HG03575 (cell line): ENCODE measurements around the gene KLHL35.

Experiments used
- ATAC-seq: cut with Tn5 transposase; IDR thresholded peaks from one replicate; pipeline ENCODE4 v1.9.1; 2021; ENCODE audit not compliant: unreplicated experiment, insufficient number of reproducible peaks, low FRiP score; ENCODE audit errors: extremely low read depth

Gene KLHL35

DNA sequence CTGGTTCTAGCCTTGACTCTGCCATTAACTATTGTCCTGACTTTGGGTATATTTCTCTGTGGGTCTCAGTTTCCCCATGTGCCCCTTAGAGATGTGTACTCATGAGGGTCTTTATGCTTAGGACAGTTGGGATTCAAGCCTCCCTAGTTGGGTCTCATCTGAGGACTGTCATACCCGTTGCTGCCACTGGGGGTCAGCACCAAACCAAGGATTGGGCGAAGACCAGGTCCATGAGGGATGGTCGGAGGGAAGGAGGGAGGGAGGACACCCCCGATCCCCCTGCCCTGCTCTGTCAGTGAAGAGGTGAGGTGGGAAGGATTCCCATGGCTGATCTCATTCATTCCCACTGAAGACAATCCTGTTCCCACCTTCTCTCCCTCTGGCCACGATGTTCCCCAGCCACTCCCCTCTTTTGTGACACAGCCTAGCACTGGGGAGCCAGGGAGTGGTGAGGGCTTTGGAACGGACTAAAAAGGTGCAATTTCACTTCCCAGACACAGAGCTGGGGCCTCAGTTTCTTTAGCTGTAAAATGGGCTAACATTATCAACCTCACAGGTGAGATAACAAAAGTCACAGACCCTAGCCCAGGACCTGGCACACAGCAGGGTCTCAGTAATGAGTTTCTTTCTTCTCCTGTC is 12.4 kb upstream of the KLHL35 start:
- ATAC-seq: no peak

DNA sequence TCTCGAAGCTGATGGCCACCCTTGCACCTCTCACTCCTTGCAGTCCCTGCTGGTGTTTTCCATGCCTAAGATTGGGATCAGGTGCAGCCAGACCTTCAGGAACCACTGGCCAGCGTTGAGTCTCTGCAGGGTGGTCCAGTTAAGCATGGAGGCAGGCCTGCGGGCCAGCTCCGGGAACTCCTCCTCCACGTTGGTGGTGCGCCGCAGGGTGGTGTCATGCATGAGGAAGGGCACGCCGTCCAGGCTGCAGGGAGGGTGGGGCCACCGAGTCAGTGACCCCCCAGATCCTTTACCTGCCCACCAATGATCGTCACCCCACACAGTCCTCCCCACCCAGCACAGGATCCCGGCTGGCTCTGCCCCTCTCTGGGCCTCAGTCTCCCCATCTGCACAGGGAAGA is 10.0 kb upstream of the KLHL35 start:
- no peak for ATAC-seq

DNA sequence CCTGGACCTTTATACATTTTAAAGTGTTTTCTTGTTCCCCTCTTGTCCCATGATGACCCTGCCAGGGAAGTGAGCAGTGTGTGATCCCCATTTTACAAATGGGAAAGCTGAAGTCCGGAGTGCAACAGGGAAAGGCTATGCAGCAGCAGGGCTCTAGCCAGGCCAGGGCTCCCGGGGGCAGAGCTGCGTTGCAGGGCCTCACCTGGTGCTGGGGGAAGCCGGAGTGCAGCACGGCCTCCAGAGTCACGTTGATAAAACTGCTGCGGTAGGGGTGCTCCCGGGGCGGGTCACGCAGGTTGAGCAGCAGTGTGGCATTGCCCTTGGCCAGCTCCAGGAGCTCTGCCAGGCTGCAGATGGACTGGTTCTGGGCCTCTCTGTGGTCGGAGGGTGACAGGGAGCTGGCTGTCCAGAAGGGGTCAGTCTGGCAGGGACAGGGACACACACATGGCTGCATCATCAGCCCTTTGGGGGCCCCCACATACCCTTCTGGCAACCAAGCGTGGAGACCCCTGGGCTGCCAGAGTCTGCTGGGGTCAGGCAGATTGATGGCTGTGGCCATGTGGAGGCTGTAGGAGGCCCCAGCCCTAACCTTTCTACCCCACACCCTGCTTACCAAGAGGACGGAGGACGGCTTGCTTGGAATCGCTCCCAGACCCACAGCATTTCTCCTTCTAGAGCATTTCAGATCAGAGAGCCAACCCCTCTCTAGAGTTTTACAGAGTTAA is 9.3 kb upstream of the KLHL35 start:
- ATAC-seq: no peak

DNA sequence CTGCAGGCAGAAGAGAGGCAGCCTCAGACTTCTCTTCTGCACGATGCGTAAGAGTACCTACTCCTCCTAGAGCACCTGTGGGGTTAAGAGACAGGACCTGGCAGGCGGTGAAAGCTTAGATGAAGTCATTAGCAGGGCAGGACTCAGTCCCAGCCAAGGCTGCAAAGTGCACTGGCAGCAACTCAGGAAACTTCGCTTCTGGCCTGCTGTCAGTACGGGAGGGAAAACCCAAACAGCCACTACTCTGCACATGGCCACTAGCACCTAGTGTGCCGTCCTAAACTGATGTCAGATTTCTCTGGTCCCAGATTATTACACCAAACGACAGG is 8.8 kb upstream of the KLHL35 start:
- ATAC-seq: no peak

DNA sequence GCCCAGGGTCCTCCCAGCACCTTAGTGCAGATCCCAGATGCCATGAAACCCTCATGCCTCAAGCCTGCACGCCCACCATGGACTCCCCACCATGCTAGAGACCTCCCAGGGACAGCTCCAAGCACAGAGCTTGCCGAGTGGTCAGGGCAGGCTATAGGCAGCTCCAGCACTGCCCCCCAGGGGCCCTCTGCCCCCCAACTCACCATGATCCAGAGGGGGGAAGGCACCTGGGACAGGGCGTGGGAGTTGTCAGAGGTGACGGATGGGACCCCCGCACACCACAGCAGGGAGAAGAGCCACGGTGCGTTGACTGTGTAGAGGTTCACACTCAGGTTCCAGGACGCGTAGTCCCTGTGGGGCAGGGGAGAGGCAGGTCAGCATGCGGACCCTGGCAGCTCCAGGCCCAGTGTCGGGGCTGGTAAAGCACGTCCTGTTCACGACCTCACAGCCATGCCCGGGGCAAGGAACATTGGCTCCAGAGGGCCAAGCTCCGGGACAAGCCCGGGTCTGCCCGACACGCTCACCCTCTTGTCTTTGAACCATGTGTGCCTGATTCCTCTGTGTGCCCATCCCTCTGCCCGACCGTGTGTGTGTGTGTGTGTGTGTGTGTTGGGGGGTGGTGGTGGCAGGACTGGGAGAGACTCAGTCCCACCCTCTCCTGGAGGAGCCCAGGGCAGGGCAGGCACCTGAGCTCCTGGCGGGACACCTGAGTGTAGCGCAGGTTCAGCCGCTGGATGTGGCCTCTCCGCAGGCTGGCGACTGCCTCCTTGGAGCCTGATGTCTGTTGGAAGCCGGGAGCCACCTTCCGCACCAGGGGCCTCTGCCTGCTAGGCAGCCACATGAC is 8.2 kb upstream of the KLHL35 start:
- ATAC-seq: no peak

DNA sequence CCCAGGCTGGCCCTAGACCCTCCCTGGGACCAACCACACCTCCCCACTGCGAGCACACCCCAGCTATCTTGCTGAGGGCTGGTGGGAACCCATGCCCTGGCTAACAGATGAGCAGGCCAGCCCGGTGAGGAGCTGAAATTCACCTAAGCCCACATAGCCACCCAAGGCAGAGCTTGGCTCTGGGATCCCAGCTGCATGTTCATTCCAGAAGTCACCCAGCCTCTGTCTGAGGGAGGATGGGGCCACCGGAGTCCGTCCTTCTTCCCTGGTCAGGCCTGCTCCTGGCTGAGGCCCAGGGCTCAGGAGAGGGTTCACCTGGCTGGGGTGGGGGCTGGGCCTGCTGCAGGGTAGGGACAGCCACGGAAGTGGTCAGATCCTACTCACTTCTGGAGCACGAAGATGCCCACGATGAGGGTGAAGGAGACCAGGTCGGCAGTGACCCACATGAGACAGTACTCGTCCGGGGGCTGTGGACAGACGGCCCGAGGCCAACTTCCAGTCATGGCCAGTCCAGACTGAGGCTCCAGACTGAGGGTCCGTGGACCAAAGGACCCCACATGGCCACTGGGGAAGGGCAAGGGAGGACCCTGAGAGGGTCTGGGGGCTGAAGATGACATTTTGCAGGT is 6.6 kb upstream of the KLHL35 start:
- no peak for ATAC-seq

DNA sequence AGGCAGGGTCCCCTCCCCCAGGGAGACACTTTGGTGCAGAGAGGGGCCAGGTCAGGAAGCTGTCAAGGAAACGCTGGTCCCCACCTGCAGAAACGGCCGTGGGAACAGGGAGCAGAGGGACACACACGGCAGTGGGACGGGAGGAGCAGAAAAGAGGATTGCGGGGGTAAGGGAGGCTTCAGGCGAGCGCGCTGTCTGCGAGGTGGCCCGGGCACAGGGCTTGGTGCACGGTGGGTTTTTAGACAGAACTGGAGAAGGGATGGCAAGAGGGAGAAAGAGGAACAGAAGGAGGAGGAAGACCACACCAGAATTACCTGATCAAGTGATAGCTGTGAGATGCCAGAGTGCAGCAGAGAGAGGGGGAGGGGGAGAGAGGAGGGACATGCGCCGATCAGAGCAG is 6.0 kb upstream of the KLHL35 start:
- no peak for ATAC-seq

DNA sequence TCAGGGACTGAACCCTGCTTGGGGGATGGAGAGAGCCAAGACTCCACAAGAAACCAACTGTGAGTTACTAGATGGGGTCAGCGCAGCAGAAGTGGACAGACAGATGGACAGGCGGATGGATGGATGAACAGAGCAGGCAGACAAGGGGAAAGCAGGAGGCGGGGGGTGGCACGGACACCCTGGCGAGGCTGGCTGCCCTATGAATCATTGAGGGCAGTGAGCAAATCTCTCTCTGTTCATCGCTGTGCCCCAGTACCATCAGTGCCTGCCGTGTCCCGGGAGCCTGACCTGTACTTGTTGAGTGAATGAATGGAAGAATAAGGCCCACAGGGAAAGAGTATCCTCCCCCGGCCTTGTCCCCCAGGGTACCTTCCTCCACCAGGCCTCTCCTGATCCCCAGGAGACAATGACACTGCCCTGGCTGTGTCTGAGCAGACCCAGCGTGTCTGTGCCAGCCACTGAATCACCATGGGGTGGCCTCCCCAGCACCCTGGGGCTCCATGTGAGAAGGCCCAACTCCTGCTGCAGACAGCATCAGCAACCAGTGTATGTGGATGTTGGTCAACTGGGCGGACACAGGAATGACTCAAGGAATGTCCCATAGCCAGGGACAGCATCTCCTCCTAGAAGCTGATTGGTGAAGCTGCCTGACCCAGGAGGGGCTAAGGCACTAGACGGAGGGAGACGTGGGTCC is 5.1 kb upstream of the KLHL35 start:
- ATAC-seq: no peak

DNA sequence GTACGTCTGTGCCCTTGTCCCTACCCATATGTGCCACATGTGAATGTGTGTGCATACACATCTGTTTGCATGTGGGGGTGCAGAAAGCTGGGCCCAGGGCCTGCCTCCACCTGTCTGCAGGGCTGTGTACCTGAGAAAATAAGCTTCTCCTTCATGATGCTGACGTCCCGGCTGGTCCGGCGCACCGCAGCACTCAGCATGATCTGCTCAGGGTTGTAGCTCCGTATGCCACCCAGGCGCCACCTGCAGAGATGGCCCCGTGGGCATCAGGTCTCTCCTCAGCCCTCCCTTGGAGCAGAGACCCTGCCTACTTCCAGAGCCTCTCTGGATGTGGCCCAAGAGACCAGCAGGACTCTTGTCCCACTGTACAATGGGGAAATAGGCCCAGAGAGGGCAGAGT is 3.8 kb upstream of the KLHL35 start:
- ATAC-seq: no peak

DNA sequence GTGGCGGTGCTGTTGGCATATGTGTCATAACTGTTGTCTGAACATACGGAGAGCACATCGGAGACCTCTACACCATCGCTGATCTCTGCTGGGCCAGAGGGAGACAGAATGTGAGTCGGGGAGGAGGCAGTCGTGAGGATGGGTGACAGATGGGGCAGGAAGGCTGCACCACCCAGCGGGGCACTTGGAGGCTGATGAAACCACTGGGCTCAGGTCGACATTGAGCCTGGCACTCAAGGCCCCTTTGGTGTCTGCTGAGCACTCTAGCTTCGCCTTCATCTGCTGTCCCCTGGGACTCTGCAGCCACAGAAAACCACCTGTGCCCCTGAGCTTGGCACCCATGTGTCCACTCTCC is 2.5 kb upstream of the KLHL35 start:
- no peak for ATAC-seq

DNA sequence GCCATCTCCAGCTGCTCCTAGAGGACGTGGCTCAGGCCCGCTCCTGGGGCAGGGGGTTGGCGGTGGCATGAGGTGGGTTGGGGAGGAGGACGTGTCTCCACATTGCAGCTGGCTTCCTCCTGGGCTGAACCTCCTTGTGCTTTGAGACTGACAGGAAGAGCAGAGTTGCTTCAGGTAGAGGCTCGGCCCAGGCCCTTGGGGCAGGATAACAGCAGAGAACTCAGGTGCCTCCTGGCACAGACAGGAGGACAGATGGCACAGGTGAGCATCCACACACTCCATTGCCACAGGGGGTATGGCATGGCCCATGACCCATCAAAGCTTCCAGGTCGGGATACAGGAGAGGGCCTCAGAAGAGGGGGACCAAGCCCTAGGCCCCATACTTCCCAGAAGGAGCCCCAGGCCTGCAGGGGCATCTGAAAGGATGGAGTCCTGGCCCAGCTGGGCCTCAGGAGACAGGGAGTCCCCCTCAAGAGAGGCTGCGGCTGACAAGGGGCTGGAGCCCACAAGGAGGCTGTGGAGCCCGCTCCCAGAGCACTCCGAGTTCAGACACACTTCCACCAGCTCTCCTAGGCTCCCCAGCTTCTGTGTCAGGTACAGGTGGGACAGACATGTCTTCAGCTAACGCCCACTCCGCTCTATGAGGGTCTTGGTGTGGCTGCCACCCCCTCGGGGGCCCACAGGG is 2.0 kb upstream of the KLHL35 start:
- ATAC-seq: no peak

DNA sequence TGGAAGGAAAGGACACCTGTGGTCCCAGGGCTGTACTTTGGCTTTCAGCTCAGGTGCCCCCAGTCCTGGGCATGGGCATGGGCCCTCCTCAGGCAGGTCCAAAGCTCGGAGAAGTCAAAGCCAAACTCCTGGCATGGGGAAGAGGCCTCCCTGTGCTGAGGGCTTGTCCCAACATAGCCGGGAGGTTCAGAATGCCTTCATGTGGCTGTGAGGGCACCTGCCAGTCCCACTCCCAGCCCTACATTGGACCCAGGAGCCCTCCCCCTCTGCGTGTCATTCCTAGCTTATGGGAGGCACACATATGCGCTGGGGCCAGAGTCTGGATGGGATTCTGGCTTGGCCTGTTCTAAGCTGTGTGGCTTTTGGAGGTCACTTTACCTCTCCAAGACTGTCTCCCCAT is 1.0 kb upstream of the KLHL35 start:
- ATAC-seq: no peak

DNA sequence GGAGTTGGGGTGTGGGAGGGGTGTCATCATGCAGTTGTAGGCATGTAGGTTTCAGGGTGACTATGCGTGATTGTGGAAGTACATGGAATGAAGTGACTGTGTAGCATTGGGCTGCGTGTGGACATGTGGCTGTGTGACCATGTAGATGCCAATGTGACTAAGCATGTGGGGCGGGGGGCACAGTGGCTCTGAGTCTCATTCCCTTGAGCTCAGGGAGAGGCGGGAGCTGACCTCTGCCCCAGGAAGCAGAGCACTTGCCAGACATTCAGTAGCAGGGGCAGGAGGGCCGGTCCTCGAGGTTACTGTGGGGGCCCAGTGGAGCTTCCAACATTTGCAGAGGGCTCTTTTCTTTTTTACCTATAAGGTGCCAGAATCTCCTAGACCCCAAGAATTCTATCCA is 440 bp upstream of the KLHL35 start:
- ATAC-seq: no peak

DNA sequence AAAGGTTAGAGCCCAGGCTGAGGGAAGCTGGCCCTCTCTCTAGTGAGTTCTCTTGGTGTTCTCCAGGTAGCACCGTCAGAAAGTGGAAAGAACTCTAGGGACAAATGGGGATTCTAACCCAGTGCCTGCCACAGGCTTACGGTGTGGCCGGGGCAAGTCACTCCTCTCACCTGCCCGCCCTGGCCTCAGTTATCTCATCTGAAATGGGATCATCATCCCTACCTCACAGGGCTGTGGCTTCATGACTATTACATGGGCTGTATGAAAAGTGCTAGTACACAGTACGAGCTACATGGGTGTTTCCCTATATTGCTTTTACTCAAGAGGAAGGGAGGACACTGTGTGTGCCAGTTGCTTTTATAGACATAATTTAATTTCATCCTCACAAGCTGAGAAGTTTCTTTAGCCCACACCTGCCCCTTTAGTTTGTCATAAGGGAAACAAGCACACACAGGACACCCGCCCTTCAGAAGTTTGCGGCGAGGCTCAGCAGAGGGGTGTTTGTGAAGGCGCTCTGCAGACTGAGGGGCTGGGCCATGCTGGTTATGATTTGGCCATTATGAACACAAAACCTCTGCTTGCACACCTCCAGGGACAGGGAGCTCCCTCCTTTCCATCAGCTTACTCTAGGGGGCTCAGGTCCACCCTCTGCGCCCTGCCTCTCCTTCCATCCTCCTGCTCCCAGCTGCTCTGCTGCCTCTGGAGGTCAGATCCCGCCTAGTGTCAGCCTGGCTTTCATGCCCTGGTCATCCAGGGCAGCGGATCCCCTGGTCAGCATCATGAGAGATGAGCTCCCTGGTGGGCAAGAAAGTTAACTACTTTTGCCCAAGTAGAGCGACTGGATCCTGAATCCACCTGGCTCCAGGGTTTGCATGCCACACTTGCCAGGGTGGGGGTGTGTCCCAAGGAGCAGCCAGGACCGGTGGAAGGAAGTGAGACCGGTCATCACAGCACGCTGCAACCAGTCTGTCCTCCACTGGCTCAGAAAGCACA is 1.2 kb downstream of the KLHL35 start:
- ATAC-seq: no peak

DNA sequence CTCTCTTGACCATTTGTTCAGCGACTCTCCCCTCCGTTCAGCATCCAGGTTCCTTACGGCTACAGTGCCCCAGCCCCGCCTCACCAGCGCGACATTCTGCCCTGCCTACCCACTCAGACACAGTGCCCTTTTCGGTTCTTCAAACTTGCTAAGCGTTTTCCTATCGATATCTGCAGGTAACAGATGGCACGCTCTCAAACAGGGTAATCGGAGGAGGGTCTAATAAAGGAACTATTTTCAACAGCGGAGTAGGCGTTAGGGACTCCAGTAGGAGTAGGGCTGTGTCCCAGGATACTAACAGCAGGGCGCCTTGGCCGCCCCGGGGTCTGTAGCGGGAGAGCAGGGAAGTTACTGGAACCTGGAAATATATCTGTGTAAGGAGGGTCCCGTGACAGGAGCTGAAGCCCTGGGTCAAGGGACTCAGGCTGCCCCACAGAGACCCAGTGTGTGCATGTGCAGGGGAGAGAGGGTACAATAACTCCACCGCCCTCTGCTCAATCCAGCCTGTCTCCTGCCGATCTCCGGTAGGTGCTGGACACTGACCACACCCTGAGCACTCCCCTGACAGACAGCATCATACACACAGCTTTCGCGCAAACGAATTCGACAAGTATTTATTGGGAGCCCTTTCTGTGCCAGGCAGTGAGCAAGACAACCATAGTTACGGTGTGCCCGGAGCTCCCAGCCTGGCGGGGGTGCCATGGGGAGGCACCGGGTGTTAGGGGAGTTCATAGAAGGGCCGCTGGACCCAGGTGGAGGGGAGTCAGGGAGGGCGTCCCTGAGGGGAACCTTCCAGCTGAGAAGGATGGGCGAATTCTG is 2.1 kb downstream of the KLHL35 start:
- ATAC-seq: no peak

DNA sequence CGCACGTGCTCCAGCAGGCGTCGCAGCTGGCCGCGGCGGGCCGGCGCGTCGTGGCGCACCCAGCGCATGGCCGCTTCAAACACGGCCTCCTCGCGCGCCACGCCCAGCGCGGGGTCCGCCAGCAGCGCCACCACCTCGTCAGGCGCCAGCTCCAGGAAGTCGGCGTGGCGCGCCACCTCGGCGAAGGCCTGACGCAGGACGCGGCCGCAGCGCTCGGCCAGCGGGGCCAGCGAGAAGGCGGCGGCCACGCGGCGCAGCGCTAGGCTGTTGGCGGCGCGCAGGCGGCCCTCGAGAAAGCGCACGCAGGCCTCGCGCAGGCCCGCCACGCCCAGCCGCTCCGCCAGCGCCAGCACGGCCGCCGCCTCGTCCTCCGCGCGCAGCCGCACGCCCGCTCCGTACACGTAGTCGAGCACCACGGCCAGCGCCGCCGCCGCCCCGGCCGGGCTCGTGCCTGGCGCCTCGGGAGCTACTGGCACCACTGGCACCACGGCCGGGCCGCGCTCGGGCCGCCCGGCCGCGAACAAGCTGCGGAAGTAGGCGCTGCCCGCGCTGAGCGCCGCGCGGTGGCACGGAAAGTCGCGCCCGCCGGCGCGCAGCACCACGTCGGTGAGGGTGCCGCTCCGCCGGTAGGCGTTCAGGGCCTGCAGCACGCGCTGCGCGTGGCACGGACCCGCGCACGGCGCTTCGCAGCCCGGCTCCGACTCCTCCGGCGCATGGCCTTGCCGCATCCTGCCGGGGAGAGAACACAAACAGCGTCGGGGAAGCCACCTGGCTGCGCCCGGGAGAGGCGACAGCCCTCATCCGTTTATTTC is 2.9 kb downstream of the KLHL35 start:
- no peak for ATAC-seq
